NCI-H1694 (cell line): ENCODE results near the gene FGR.

ENCODE experiments used
- DNase-seq: peaks from one replicate; lab custom pipeline; 2025; lab: John Stamatoyannopoulos, UW

Gene FGR

DNA sequence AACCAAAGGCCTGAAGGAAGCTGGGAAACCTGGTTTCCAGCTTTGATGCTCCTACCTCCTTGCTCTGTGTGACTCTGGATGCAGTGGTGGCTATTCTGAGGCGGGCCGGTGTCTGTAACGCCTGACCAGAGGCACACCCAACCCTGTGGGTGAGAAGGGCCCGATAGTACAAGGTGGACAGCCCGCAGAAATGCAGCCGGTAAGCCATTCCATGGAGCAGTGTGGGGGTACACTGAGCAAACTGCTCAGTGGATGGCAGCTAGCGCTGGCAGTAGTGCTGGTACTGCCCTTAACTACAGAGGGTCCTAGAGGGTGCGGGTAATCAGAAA lies 67.0 kb downstream of the FGR start:
- no peak for DNase-seq

DNA sequence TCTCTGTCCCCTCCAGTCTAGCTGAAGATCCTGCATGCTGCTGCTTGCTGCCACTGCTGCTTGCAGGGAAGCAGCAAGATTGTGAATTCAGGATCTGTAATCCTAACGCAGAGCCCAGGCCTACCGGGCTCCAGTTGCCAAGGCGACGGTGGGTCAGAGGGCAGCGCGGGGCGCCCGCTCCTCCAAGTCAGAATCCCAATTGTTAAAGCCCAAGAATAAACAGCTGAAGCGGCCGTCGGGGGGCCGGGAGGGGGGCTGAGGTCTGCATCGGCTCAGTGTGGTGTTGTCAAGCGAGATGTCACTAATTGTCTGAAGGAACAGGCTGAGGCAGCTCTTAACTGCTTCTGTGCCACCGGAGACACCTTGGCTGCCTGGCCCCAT lies 67.8 kb downstream of the FGR start:
- no peak for DNase-seq

DNA sequence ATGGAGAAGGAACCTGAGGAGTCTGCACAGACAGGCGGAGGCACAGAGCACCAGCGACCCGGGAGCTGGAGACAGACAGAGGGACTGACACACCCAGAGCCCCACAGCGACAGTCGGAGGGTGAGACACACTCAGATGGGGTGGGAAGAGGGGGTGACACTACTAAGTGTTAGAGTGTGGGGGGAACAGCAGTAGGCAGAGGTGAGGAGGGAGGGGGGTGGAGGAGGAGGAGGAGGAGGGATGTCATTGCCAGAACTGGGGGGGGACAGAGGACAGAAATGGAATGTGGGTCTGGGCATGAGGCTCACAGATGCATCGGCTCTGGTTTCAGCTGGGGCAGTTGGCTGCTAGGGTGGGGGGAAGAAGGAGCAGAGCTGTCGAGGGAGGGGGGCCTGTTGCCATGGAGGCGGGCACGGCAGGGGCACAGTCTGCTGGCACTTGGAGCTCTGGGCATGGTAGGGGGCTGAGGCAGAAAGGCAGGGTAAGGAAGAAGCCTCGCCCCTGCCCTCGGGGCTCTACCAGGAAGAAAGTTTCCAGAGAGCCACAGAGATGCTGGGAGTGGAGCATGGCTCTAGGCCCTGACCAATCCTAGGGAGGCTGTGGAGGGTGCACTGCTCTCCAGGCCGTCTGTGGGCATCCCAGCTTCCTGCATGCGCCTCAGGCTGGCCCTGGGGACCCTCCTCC lies 68.4 kb downstream of the FGR start:
- DNase-seq: no peak

DNA sequence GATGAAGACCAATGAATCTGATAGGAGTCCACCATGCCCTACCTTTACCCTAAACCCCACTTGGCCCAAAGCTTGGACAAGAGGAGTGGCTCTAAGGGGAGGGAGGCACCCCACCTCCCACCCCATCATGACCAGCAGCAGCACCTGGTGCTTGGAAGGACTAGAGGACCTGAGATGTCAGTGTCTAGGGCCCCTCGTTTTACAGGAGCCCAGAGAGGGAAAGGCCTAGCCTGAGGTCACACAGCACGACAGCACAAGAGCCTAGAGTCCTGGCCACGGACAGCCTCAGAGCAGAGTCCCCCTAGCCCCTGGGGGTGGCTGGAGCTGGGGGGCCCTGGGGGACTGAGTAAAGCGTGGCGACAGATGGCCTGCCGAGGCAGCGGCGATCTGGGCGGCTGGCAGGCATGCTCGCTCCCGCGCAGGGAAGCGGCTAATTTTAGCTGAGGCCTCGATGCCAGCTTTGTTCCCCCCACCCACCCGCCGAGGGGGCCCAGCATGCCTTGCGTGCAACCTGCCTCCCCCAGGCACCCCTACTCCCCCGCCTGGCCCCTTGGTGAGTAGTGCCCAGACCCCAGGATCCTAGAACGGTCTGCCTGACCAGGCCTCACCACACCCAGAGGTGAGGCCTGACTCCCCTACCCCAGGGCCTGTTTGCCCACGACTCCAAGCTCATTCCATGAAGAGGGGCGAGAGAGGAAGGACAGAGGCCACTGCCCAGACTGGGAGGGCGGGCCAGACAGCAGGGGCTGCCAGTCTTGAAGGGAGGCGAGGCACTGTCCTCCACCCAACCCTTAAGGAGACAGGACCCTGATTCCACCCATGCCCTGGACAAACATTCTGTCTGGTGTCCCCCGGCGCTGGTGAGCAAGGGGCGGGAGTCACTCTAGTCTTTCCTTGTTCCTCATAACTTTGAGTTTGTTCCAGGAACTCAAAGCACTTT lies 70.0 kb downstream of the FGR start:
- DNase-seq: peak; percentile 25

DNA sequence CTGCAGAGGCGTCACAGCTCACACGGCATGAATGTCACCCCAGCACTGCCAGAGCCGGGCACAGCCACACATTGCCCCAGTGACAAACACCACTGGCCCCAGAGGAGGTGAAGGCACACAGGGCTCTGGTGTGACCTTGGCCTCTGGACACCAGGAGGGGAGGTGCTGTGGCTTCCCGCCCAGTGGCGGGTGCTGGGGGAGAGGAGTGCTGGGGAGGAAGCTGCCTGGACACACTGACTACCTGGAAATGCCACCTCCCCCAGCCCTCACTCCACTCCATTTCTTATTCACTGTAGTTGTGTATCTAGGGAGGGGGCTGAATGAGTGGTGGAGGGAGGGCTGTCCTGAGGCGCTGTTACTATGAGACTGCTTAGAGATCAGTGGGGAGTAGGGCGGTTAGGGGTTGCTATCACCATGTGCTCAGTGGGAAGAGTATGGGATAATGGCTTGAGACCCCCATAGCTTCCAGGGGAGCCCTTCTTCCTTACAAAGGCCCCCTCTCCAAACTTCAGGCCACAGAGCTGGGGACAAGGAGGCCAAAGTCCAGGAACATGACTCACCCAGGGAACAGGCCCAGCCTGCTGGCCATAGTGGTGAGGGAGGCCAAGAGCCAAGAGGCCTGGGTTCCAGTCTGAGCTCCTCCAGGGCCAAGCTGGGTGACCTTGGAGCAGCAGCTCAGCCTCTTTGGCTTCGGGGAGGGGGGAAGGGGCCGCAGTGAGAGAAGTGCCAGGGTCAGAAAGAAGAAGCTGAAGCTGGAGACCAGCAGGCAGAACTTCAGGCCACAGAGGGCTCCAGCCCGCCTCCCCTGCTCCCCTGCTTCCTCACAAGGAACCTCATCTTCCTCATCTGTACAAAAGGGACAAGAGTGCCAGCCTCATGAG lies 71.2 kb downstream of the FGR start:
- DNase-seq: no peak

DNA sequence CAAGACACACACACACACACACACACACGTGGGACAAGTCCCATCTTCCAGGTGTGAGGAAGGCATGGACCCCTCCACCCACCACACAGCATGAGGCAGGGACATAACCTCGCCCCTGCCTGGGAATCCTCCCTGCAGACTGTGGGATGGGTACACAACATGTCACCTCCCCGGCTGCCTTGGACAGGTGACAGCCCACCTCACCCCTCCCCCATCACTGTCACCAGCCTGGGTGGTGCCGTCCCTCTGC lies 71.7 kb downstream of the FGR start:
- no peak for DNase-seq

DNA sequence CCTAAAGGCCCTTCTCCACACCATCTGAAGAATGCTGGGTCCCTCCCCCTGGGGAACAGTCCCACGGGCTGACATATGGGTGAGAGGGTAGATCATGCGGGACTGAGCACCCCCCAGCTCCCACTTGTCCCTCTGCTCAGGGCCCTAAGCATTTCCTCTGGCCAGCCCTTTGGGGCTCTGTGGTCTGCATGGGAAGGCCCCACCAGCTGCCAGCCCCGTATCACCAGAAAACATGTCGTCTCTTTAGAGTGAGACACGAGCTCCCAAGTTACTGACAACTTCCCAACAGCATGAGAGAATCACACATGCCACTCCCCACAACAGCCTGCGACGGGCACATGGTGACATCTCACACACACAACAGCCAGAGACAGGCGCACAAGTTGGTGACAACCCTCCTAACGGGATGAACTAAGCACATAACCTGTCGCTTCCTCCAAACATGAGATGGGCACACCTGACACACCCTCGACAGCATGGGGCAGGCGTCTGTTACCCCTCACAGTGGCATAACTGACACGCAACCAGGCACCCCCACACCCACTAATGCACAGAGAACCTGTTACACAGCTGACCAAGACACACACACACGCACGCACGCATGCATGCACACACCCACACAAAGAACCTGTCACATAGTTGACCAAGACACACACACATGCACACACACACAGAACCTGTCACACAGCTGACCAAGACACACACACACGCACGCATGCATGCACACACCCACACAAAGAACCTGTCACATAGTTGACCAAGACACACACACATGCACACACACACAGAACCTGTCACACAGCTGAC lies 72.2 kb downstream of the FGR start:
- DNase-seq: no peak
